ENCODE measurements around the gene PRR7.

Gene PRR7

GRCh38 chr5:177430140-177430951 lies 16.3 kb upstream of the PRR7 start:
- no peak for TF ChIP-seq CTCF (IDR thresholded peaks at IDR 0.05; ENCODE audit: low read depth, low read length)
- H3K4me3 ChIP-seq (ENCODE audit: low read depth, low read length) = no peak overlapping the region

- H3K4me3 ChIP-seq (ENCODE audit: low read depth, low read length) = no peak overlapping the region
These were observed 15.7 kb upstream of the PRR7 start for GRCh38 chr5:177430972-177431316.

GRCh38 chr5:177431317-177432142 lies 15.1 kb upstream of the PRR7 start:
- no peak for TF ChIP-seq CTCF (IDR thresholded peaks at IDR 0.05; ENCODE audit: low read depth, low read length)
- H3K4me3 ChIP-seq (ENCODE audit: low read depth, low read length) = no peak overlapping the region

More at GRCh38 chr5:177430972-177431316, 15.7 kb upstream of the PRR7 start:
- TF ChIP-seq CTCF (IDR thresholded peaks at IDR 0.05; ENCODE audit: low read depth, low read length) = no peak

- no peak overlapping the region for H3K4me3 ChIP-seq (ENCODE audit: low read depth, low read length)
These were observed 14.3 kb upstream of the PRR7 start for GRCh38 chr5:177432143-177432838.

GRCh38 chr5:177432839-177433657 lies 13.6 kb upstream of the PRR7 start:
- H3K4me3 ChIP-seq (ENCODE audit: low read depth, low read length) = no peak overlapping the region
- no peak for TF ChIP-seq CTCF (IDR thresholded peaks at IDR 0.05; ENCODE audit: low read depth, low read length)

More at GRCh38 chr5:177432143-177432838, 14.3 kb upstream of the PRR7 start:
- TF ChIP-seq CTCF (IDR thresholded peaks at IDR 0.05; ENCODE audit: low read depth, low read length) = no peak

DNA sequence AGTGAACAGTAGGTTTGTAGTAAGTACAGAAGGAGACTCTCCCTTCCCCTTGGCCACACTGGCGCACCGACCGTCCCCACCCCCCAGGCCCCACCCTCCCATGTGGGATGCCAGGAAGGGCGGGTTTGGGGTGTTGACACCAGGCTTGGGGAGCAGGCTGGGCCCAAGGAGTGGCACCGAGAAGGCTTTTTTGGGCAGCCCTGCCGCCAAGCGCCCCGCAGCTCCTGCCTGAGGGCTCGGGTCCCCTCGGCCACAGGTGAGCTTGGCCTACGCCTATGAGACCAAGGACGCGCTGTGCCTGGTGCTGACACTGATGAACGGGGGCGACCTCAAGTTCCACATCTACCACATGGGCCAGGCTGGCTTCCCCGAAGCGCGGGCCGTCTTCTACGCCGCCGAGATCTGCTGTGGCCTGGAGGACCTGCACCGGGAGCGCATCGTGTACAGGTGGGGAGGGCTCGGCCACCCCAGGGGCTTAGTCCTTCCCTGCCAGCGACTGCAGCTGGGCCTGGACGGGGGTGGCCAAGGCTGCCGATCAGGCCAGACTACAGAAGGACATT lies 12.9 kb upstream of the PRR7 start:
- no peak for TF ChIP-seq CTCF (IDR thresholded peaks at IDR 0.05; ENCODE audit: low read depth, low read length)
- H3K4me3 ChIP-seq (ENCODE audit: low read depth, low read length) = no peak overlapping the region

Data from WI38 (cell line).